Stimulated activated naive CD8-positive, alpha-beta T cell treated with anti-CD3 and anti-CD28 coated beads, Interleukin-15, amount 100 ng/mL, for 72 hours (primary cell): ENCODE data around the gene ECI1.
"Not testable (repeated sequence)": the region's sequence is repeated elsewhere in the genome, so short reads cannot be mapped to it uniquely, and the experiment has no call there.

Experiments used
- ATAC-seq: fragments of 150-1000 bp; cut with Tn5 transposase; 2 replicates; pipeline ENCODE4 v1.10.0; 2021; ENCODE audit warnings: mild to moderate bottlenecking, moderate library complexity
- DNase-seq, 2 donors: peaks; one replicate each; pipeline ENCODE4 v3.0.0; 2021 to 2022
- H3K27ac Mint-ChIP-seq, 2 donors: one replicate each; pipeline ENCODE4 v1.8.0; 2022; ENCODE audit warnings: mild to moderate bottlenecking in 2 of 2, mixed read lengths in 2 of 2, moderate library complexity in 2 of 2
- H3K27me3 Mint-ChIP-seq: one replicate; pipeline ENCODE4 v1.8.0; 2022; ENCODE audit warnings: mixed read lengths
- H3K4me1 Mint-ChIP-seq: one replicate; pipeline ENCODE4 v1.8.0; 2022; ENCODE audit warnings: mild to moderate bottlenecking, mixed read lengths
- H3K4me3 Mint-ChIP-seq, 2 donors: one replicate each; pipeline ENCODE4 v1.8.0; 2022; ENCODE audit warnings: mild to moderate bottlenecking in 2 of 2, mixed read lengths in 2 of 2, moderate library complexity in 1 of 2
- H3K9me3 Mint-ChIP-seq, 2 donors: one replicate each; pipeline ENCODE4 v1.8.0; 2022; ENCODE audit warnings: mixed read lengths in 2 of 2

The ECI1 gene

GRCh38 chr16:2270588-2271470, 19.4 kb upstream of the ECI1 start:
- no peak for ATAC-seq
- DNase-seq: no peak
- H3K4me1 Mint-ChIP-seq: peaks cover 37% of the 10 kb centered on the region
- H3K4me3 Mint-ChIP-seq: no peak overlapping the region
- no peaks in the 10 kb centered on the region for H3K9me3 Mint-ChIP-seq
- H3K27ac Mint-ChIP-seq: peak overlapping the region in 1 of 2 donors; percentile 57
- no peaks in the 10 kb centered on the region for H3K27me3 Mint-ChIP-seq

GRCh38 chr16:2270070-2270462, 18.7 kb upstream of the ECI1 start:
- Mint-ChIP-seq H3K4me1 (peaks cover 44% of the 10 kb centered on the region), H3K27ac (no peak overlapping the region), H3K27me3 (no peaks in the 10 kb centered on the region), H3K9me3 (no peaks in the 10 kb centered on the region), H3K4me3 (peak overlapping the region; percentile 95 to 97)
- DNase-seq (no peak), ATAC-seq (no peak)

- H3K27me3 Mint-ChIP-seq: no peaks in the 10 kb centered on the region
- DNase-seq (peak; percentile 97 to 98), ATAC-seq (peak; percentile 89)
- peaks cover 58% of the 10 kb centered on the region for H3K4me1 Mint-ChIP-seq
- H3K4me3 Mint-ChIP-seq: peak within 1 kb of the TSS; percentile 95 to 97
- peak within 1 kb of the TSS; percentile 100 for H3K27ac Mint-ChIP-seq
- H3K9me3 Mint-ChIP-seq: no peaks in the 10 kb centered on the region
Observed at GRCh38 chr16:2267913-2268666, 16.7 kb upstream of the ECI1 start, which contains the start of gene RNPS1. TSS of gene RNPS1 (minus strand) at chr16:2268126. CDS start at chr16:2264643, 3,483 bp downstream.

- DNase-seq, H3K27me3 Mint-ChIP-seq, H3K9me3 Mint-ChIP-seq: not testable (repeated sequence)
- Mint-ChIP-seq H3K27ac (peak overlapping the region; percentile 100), H3K4me3 (peak overlapping the region; percentile 95 to 97), H3K4me1 (peaks cover 58% of the 10 kb centered on the region)
- ATAC-seq: peak; percentile 70
Observed at GRCh38 chr16:2267505-2267912, 16.1 kb upstream of the ECI1 start.

GRCh38 chr16:2266887-2267286, 15.5 kb upstream of the ECI1 start:
- Mint-ChIP-seq H3K27ac (peak overlapping the region; percentile 100), H3K4me3 (peak overlapping the region; percentile 95 to 97)

GRCh38 chr16:2263026-2263425, 11.6 kb upstream of the ECI1 start:
- not testable (repeated sequence) for H3K27me3 Mint-ChIP-seq, DNase-seq, ATAC-seq, H3K9me3 Mint-ChIP-seq, H3K4me3 Mint-ChIP-seq
- Mint-ChIP-seq H3K4me1 (peaks cover 38% of the 10 kb centered on the region), H3K27ac (peak overlapping the region in 1 of 2 donors; percentile 78)

More at GRCh38 chr16:2266887-2267286, 15.5 kb upstream of the ECI1 start:
- not testable (repeated sequence) for H3K27me3 Mint-ChIP-seq, ATAC-seq, H3K9me3 Mint-ChIP-seq
- H3K4me1 Mint-ChIP-seq: peaks cover 58% of the 10 kb centered on the region
- peak in 1 of 2 donors; percentile 26 for DNase-seq

GRCh38 chr16:2260250-2260649, 8.9 kb upstream of the ECI1 start:
- DNase-seq (no peak), ATAC-seq (no peak)
- Mint-ChIP-seq H3K27ac (no peak overlapping the region), H3K4me1 (peaks cover 25% of the 10 kb centered on the region), H3K27me3 (no peaks in the 10 kb centered on the region), H3K4me3 (no peak overlapping the region), H3K9me3 (no peaks in the 10 kb centered on the region)

- not testable (repeated sequence) for DNase-seq, ATAC-seq, H3K4me3 Mint-ChIP-seq, H3K9me3 Mint-ChIP-seq, H3K27me3 Mint-ChIP-seq, H3K4me1 Mint-ChIP-seq
- H3K27ac Mint-ChIP-seq: peak overlapping the region in 1 of 2 donors; percentile 27
Observed at GRCh38 chr16:2258530-2258929, 7.1 kb upstream of the ECI1 start.

GRCh38 chr16:2257726-2258125, 6.3 kb upstream of the ECI1 start:
- DNase-seq: no peak
- Mint-ChIP-seq H3K4me3 (no peak overlapping the region), H3K27ac (no peak overlapping the region), H3K4me1 (peaks cover 17% of the 10 kb centered on the region), H3K27me3 (no peaks in the 10 kb centered on the region), H3K9me3 (no peaks in the 10 kb centered on the region)
- ATAC-seq: no peak

GRCh38 chr16:2256531-2257140, 5.2 kb upstream of the ECI1 start:
- H3K27me3 Mint-ChIP-seq: no peaks in the 10 kb centered on the region
- no peaks in the 10 kb centered on the region for H3K9me3 Mint-ChIP-seq
- no peak overlapping the region for H3K4me3 Mint-ChIP-seq
- peak overlapping the region in 1 of 2 donors; percentile 68 for H3K27ac Mint-ChIP-seq
- no peak for ATAC-seq
- peaks cover 23% of the 10 kb centered on the region for H3K4me1 Mint-ChIP-seq
- DNase-seq: no peak

GRCh38 chr16:2253293-2253692, 1.9 kb upstream of the ECI1 start:
- no peaks in the 10 kb centered on the region for H3K9me3 Mint-ChIP-seq
- H3K27ac Mint-ChIP-seq: peak overlapping the region in 1 of 2 donors; percentile 12

GRCh38 chr16:2252806-2253148, 1.4 kb upstream of the ECI1 start:
- Mint-ChIP-seq H3K4me3 (no peak overlapping the region), H3K9me3 (no peaks in the 10 kb centered on the region), H3K27me3 (no peaks in the 10 kb centered on the region), H3K27ac (peak overlapping the region in 1 of 2 donors; percentile 12), H3K4me1 (peaks cover 25% of the 10 kb centered on the region)
- ATAC-seq (no peak), DNase-seq (no peak)

More at GRCh38 chr16:2253293-2253692, 1.9 kb upstream of the ECI1 start:
- DNase-seq: no peak
- Mint-ChIP-seq H3K27me3 (no peaks in the 10 kb centered on the region), H3K4me3 (no peak overlapping the region), H3K4me1 (peaks cover 25% of the 10 kb centered on the region)
- ATAC-seq: no peak

- no peaks in the 10 kb centered on the region for H3K27me3 Mint-ChIP-seq
- peak; percentile 44 to 54 for DNase-seq
- peak overlapping the region; percentile 96 for H3K4me3 Mint-ChIP-seq
- H3K9me3 Mint-ChIP-seq: no peaks in the 10 kb centered on the region
- peak; percentile 20 for ATAC-seq
- peaks cover 16% of the 10 kb centered on the region for H3K4me1 Mint-ChIP-seq
- H3K27ac Mint-ChIP-seq: peak overlapping the region; percentile 96 to 97
Observed at GRCh38 chr16:2250652-2251295, 613 bp downstream of the ECI1 start.

GRCh38 chr16:2246301-2246885, 5.0 kb downstream of the ECI1 start:
- no peak overlapping the region for H3K27ac Mint-ChIP-seq
- no peaks in the 10 kb centered on the region for H3K27me3 Mint-ChIP-seq

More at GRCh38 chr16:2246301-2246885, 5.0 kb downstream of the ECI1 start:
- DNase-seq: no peak
- Mint-ChIP-seq H3K4me3 (no peak overlapping the region), H3K9me3 (no peaks in the 10 kb centered on the region), H3K4me1 (no peaks in the 10 kb centered on the region)
- no peak for ATAC-seq
